Skin epidermis (tissue), 12 donors: Measurements from ENCODE around the gene ADGRB2.
A peak's percentile ranks its signal among the peaks of the same experiment; 100 is the strongest.

Experiments
- H3K27ac ChIP-seq, 21 experiments: fragments of 200-600 bp; sonication (generic) in 11 of 21; one replicate each; pipeline ENCODE4 v1.5.0; 2020; ENCODE audit warnings: mild to moderate bottlenecking in 3 of 21, inconsistent platforms in 2 of 21, moderate library complexity in 2 of 21
- H3K4me3 ChIP-seq, 7 experiments: fragments of 200-600 bp; sonication (generic) in 2 of 7; one replicate each; pipeline ENCODE4 v1.5.0; 2020; ENCODE audit warnings: inconsistent platforms in 2 of 7, mild to moderate bottlenecking in 2 of 7, moderate library complexity in 1 of 7

Gene ADGRB2

GRCh38 chr1:31784356-31785019 lies 20.3 kb upstream of the ADGRB2 start:
- H3K27ac ChIP-seq: no peak overlapping the region

GRCh38 chr1:31783846-31784245 lies 19.7 kb upstream of the ADGRB2 start:
- no peak overlapping the region for H3K27ac ChIP-seq

More at GRCh38 chr1:31784356-31785019, 20.3 kb upstream of the ADGRB2 start:
- H3K4me3 ChIP-seq: no peak overlapping the region

GRCh38 chr1:31782421-31783410 lies 18.6 kb upstream of the ADGRB2 start:
- Histone ChIP-seq H3K4me3 (no peak overlapping the region), H3K27ac (no peak overlapping the region)

More at GRCh38 chr1:31783846-31784245, 19.7 kb upstream of the ADGRB2 start:
- no peak overlapping the region for H3K4me3 ChIP-seq

- Histone ChIP-seq H3K27ac (no peak overlapping the region), H3K4me3 (no peak overlapping the region)
Observed at GRCh38 chr1:31781756-31782371, 17.7 kb upstream of the ADGRB2 start.

- no peak overlapping the region for H3K27ac ChIP-seq
- H3K4me3 ChIP-seq: no peak overlapping the region
Observed at GRCh38 chr1:31781138-31781755, 17.1 kb upstream of the ADGRB2 start.

GRCh38 chr1:31780632-31781031 lies 16.5 kb upstream of the ADGRB2 start:
- H3K27ac ChIP-seq: no peak overlapping the region
- H3K4me3 ChIP-seq: no peak overlapping the region

GRCh38 chr1:31779687-31780086 lies 15.5 kb upstream of the ADGRB2 start:
- no peak overlapping the region for H3K4me3 ChIP-seq
- no peak overlapping the region for H3K27ac ChIP-seq

GRCh38 chr1:31778763-31779488 lies 14.8 kb upstream of the ADGRB2 start:
- H3K4me3 ChIP-seq: no peak overlapping the region
- H3K27ac ChIP-seq: no peak overlapping the region

GRCh38 chr1:31776516-31776915 lies 12.4 kb upstream of the ADGRB2 start:
- no peak overlapping the region for H3K27ac ChIP-seq
- H3K4me3 ChIP-seq: no peak overlapping the region

- H3K4me3 ChIP-seq: no peak overlapping the region
Observed at GRCh38 chr1:31776032-31776431, 11.9 kb upstream of the ADGRB2 start.

GRCh38 chr1:31775210-31775999 lies 11.3 kb upstream of the ADGRB2 start:
- Histone ChIP-seq H3K4me3 (no peak overlapping the region), H3K27ac (no peak overlapping the region)

More at GRCh38 chr1:31776032-31776431, 11.9 kb upstream of the ADGRB2 start:
- no peak overlapping the region for H3K27ac ChIP-seq

GRCh38 chr1:31774495-31774894 lies 10.4 kb upstream of the ADGRB2 start:
- Histone ChIP-seq H3K4me3 (no peak overlapping the region), H3K27ac (no peak overlapping the region)

GRCh38 chr1:31773861-31774260 lies 9.7 kb upstream of the ADGRB2 start:
- no peak overlapping the region for H3K27ac ChIP-seq
- no peak overlapping the region for H3K4me3 ChIP-seq

- Histone ChIP-seq H3K4me3 (peak overlapping the region in 2 of 7 experiments; percentile 9 to 28), H3K27ac (no peak overlapping the region)
Observed at GRCh38 chr1:31772669-31773248, 8.6 kb upstream of the ADGRB2 start.

GRCh38 chr1:31771891-31772668 lies 7.9 kb upstream of the ADGRB2 start:
- Histone ChIP-seq H3K4me3 (peak overlapping the region in 2 of 7 experiments; percentile 9 to 28), H3K27ac (no peak overlapping the region)

- Histone ChIP-seq H3K27ac (no peak overlapping the region), H3K4me3 (no peak overlapping the region)
Observed at GRCh38 chr1:31769720-31770390, 5.7 kb upstream of the ADGRB2 start.
